HG03521 (cell line): ENCODE results near the gene ANTXR1.
"Not testable (repeated sequence)": the region's sequence is repeated elsewhere in the genome, so short reads cannot be mapped to it uniquely, and the experiment has no call there.

ENCODE experiments used
- ATAC-seq: cut with Tn5 transposase; IDR thresholded peaks from one replicate; pipeline ENCODE4 v1.9.1; 2021; ENCODE audit warnings: mild to moderate bottlenecking, moderate library complexity; ENCODE audit not compliant: unreplicated experiment

ANTXR1 gene

DNA sequence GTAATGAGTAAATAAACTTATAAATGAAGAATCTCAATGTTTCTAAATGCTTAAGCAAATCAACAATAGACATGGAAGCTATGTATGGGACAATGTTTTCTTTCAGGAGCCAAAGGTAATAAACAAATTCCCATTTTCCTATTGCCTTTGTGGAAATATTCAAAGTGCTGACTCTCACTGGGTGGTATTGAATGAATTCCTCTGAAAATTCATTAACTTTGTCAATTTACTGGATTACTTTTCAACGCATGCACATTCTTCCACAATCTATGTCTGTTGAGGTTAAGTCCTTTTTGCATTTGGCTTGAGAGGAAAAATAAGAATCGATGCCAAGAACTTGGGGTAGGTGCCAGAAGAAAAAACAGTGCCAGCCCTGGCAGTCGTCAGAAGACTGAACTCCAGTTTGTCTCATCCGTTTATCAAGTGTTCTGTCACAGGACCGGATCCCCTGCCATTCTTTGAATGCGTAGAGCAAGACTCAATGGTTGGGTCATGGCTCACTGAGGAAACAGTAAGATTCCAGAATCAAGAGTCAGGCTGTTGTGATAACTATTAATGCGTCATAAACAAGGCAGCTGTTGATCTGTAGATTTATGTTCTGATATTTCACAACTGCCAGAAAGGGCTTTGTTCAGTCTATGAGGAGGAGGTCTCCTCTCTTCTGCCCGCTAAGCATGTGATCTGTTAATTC, 240.8 kb downstream of the ANTXR1 start:
- ATAC-seq = no peak

DNA sequence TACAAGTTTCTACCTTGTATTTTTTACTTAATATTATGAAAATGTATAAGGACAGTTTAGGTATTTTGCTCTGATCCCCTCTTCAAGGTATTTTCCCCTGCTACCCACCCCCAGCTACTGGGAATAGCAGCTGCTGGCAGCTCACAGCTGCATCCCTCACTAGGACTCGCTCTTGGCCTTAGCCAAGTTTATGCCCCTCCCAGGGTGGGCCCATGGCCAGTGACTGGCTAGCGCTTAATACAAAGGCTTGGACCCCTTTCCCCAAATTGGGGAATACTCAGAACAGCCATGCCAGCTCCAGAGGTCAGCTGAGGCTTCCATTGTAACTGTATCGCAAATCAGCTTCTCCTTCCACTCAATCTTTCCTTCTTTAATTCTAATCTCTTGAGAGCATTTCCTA, 242.8 kb downstream of the ANTXR1 start:
- no peak for ATAC-seq

DNA sequence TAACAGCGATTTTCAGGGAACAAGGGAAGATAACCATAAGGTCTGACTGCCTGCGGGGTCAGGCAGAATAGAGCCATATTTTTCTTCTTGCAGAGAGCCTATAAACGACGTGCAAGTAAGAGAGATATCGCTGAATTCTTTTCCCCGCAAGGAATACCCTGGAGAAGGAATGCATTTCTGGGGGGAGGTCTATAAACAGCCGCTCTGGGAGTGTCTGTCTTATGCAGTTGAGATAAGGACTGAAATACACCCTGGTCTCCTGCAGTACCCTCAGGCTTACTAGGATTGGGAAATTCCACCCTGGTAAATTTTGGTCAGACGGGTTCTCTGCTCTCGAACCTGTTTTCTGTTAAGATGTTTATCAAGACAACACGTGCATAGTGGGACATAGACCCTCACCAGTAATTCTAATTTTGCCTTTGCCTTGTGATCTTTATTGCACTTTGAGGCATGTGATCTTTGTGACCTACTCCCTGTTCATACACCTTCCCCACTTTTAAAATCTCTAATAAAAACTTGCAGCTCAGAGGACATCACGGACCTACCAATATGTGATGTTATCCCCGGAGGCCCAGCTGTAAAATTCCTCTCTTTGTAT, 247.1 kb downstream of the ANTXR1 start:
- not testable (repeated sequence) for ATAC-seq

DNA sequence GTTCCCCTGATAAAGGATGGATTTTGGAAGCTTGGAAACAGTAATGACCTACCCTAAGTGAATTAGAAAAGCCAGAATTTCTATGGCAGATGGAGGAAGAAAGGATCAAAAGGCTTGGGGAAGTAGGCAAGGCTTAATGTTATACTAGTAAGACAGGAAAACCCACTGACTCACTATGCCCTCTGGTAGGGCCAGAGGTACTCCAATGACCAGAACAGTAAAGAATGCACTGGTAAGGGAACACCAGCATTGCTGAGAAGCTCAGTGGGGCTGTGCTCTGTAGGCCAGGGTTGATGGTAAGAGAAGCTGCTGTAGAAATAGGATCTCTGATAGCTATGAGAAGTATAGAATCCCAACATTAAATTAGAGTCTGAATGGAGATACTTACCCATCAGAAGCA, 247.7 kb downstream of the ANTXR1 start:
- no peak for ATAC-seq

DNA sequence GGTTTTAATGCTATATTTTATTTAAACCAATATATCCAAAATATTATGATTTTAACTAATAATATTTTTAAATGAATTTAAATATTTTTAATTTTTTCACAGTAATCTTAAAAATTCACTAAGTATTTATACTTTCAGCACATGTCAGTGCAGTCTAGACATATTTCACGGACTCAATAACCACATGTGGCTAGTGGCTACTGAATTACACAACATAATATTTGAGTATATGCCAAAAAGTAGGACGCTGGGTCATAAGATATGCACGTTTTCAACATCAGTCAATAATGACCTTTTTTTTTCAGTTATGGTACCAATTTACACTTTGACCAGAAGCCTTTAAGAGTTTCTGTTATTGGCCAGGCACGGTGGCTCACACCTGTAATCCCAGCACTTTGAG, 256.4 kb downstream of the ANTXR1 start:
- no peak for ATAC-seq

DNA sequence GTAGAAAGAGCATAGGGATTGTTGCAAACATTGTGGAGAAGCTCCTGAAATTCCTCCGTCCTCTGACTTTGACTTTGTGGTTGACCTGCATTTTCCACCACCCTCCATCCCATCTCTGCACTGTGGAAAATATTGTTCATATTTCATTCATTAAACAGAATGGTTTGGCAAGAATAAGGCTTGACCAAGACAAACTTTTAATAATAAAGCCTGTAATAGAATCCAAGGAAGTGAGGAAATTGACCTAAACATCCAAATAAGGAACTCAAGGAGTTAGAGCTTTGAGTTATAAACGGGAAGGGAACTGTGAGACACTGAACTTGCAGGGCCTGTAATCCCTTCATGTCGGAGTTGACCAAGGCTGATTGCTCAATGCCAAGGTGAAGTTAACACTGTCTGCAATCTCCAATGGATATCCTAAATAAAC, 258.9 kb downstream of the ANTXR1 start:
- ATAC-seq = no peak

DNA sequence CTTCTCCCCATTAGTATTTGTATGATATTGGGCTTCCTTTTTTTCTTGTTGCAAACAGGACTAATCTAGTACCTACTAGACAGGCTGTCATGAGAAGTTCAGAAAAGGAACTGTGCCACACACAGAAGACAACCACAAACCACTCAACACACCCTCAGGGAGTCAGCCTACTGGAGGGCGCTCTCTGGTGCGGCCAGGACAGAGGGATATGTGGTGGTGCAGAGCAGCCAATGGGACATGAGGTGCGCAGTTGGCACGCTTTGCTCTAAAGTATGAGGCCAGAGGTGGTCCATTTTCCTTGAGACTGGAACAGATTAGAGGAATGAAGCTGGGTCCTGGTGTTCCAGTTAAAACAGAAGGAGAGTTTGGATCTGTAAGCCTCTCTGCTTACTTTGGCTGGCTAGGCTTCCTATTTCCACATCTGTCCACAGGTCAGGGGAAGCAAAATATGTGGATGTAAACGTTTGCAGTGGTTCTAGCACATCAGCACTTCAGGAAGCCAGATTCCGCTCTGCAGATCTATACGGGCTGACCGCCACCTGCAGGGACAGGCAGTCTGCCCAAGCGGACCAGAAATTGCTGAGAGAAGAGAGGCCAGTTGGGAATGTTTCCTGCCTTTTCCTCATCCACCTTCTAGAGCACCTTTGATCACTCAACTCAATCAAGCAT, 260.0 kb downstream of the ANTXR1 start:
- no peak for ATAC-seq

DNA sequence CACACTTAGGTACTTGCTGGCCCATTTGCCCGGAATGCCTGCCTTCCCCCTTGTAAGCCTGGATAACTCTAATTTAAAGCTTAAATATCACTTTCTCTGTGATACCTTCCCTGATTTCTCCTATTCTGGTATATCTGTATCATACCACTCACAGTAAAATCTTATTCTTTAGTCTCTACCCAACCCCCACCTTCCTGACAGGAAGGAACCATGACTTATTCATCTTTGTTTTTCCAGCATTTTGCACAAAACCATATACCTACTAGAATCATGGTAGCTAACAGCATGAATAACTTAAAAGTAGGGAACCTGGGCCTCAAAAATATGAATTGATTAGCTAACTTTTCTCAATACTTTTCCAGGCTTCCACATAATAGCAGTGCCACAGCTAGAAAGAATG, 262.5 kb downstream of the ANTXR1 start:
- ATAC-seq = no peak

DNA sequence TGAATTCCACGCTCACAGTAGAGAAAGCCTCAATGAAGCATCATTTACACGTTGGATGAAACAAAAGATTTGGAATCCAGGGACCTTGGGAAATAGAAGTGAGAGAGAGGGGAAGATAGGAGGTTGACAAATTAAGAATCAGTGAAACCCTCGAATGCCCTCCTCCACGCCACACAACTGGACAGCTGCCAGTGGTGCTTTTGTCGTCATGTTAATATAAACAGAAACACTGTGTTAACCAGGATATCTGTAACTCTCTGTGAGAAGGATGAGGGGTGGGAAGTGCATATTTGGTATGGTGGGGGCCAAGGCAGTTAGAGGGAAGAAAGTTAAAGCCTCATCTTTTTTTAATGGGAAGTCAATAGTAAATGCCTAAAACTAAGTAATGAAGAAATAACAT, 265.4 kb downstream of the ANTXR1 start:
- ATAC-seq = no peak

DNA sequence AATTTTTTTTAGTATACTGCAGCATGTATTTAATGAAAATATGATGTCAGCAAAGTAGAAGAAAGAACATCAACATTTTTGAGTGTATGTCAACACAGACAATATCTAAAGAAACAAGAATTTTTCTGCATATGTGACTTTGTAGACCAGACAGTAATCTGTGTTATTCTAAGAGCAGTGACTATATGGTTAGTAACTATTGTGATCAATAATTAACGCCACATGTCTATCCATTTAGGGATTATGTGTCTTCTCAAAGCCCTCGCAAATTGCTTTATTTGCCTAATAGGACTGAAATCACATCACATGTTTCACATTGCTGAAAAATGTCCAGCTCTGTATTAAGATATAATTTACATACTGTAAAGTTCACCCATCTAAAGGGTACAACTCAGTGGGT, 266.2 kb downstream of the ANTXR1 start:
- no peak for ATAC-seq

DNA sequence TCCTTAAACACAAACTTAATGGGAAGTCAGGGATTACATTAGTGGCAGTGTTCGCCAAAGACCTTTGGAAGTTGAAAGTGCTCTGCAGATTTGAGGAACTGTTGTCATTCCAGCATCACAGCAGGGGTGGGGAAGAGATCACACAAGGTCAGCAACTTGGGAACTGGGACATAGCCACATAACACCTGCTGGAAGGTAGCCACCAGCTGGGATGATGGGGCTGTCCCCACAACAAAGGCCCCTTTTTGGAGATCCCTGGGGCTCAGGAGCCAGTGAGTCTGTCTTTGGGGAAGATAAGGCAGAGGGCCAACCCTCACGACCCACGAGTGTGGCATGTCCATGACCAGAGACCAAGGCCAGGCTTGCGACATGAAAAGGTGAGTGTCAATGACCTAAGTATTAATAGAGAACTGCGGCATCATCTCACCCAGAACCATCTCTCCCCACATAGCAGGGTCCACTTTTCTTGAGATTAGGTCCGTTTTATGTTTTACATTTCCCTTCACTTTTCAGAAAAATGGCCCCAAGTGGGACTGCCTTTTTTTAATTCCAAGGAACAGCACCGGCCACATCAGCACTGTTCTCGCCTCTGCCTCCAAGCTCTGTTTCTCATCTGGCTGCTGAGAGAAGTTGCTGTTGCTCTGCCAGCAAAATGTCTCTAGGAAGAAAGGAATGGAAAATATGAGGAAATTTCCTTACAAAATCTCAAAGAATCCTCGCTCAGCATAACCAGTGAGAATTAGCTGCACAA, 267.1 kb downstream of the ANTXR1 start:
- ATAC-seq = no peak

DNA sequence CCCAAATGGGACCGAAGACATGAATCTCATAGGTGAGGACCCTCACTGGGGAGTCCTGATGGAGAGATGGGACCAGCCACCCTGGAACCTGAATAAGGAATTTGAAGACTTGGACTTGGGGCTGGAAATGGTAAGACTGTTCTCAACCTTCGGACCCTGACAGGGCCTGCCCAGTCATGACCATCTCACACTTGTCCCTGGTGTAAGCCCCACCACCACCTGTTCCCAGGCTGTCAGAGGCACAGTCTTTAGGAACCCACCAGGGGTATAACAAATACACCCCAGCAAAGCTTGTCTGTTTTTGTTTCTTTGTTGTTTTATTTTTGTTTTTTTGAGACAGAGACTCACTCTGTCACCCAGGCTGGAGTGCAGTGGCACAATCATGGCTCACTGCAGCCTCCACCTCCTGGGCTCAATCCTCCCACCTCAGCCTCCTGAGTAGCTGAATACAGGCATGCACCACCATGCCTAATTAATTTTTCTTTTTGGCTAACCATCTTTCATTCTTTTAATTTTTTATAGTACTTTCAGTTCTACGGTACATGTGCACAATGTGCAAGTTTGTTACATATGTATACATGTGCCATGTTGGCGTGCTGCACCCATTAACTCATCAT, 267.9 kb downstream of the ANTXR1 start:
- no peak for ATAC-seq

DNA sequence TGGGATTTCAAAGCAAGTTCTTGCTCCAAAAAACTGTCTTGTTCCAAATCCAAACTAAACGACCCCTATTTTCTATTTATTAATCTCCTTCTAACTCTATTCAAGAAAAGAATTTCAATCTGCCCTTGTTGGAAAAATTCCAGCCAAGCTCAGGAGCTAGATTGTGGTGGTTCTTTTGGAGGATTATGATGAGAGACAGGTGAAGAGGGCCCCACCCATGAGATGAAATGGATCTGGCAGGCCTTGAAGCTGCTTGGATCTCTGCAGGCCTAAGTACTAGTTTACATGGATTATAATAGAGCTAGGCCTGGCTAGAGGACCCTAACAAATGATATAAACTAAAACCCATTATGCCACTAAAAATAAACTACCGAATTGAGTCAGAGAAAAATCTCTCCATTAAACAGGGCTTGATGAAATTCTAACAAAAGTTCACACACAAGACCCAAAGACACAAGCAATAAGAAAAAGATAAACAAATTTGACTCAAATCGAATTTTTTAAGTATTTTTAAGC, 272.5 kb downstream of the ANTXR1 start:
- ATAC-seq = no peak

DNA sequence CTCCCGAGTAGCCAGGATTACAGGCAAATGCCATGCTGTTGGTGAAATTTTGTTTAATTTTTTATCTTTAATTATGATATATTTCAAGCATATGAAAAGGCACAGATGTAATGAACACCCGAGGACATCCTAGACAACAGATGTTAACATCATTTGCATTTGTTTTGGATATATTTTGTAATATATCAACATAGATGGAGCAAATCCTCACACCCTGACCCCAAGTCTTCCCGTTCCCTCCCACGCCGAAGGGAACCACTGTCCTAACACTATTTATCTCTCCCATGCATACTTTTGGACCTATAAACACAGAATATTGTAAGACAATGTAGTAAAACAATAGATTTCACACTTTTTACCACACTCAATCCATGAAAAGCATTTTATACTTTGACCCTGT, 274.6 kb downstream of the ANTXR1 start:
- no peak for ATAC-seq

DNA sequence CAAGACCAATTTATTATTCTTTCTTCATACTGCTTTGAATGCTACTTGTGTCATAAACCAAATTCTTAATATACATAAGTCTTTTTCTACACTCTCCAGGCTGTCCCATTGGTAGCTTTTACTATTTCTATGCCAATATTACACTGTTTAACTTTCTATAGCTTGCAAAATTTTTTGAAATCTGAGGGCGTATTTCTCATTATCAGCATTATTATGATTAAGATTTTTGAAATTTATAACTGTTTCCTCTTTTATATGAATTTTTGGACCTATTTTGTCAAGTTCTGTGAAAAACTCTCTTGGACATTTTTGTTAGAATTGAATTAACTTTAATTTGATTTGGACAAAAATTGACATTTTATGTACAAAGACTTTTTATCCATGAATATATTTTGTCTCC, 275.4 kb downstream of the ANTXR1 start:
- ATAC-seq = no peak

DNA sequence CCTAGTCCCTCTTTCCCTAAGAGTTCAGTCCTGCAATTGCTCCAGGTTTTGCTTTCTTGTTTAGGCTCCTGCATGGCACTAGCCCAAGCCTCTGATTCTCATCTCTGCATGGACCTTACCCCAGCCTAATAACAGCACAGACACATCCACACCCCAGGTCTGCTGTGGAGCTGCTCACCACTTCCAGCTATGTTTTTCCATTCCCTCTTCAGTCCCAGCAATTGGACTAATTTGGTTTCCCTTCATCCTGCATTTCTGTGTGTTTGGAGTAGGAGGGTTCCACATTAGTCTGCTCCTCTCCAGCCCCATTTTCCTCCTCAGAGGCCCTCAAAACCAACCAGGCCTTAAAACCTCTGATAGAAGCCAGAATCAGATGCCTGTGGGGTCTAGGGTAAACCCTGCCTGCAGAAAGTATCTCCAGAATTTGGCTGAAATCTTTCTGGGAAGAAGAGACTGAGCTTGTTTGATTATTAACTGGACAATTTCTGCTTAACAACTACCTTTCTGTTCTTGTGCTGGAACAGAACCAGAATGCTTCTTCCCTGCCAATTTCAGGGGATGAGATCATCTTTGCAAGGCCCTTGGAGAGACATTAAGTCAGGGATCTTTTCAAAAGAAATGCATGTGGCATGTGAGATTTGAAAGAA, 278.1 kb downstream of the ANTXR1 start:
- no peak for ATAC-seq

DNA sequence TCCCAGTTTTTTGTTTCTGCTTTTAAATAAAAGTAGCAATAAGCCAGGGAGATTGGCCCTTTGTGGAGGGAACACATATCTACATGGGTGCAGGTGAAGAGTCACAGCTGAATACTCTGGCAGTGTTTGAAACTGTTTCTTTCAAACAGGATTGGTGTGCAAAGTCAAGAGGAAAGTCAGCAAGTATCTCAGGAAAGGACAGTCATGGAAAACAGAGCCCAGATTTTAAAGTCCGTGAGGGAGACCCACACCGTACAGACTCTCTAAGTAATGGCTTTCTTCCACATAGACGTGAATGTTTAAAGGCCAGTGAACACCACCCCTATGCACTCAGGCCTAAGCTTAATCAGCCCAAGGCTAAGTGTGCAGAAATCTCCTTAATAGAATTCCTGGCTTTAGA, 278.7 kb downstream of the ANTXR1 start:
- ATAC-seq = no peak

DNA sequence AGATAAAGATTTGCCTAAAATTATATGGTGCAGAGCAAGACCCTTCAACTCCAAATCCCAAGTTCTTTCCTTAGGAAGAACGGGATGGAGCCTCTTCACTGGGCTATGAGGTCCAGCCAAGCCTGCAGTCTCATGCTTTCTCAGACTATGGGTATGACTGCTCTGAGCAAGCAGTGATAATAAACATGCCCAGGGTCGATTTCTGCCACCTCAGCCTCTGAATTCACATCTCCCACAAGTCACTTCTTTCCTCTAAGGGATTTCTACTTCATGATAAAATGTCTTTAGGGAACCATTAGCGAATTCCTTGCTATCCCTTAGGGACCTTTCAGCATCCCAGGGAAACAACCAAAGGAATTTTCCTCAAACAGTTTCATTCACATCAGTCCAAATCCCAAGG, 279.3 kb downstream of the ANTXR1 start:
- ATAC-seq = no peak

DNA sequence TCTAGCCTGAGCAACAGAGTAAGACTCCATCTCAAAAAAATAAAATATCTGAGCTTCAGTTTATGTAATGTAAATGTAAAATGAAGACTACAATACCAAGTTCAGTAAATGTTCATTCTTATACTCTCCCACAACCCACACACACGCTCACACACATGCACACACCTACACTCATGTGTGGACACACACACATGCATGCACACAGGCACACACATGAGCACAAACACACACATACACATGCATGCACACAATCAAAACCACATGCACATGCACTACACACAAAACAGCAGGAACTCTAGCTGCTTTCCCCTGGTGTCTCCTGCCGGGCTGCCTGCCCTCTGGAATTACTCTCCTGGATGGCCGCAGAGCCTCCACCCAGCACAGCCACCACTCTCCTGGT, 283.4 kb downstream of the ANTXR1 start:
- no peak for ATAC-seq

DNA sequence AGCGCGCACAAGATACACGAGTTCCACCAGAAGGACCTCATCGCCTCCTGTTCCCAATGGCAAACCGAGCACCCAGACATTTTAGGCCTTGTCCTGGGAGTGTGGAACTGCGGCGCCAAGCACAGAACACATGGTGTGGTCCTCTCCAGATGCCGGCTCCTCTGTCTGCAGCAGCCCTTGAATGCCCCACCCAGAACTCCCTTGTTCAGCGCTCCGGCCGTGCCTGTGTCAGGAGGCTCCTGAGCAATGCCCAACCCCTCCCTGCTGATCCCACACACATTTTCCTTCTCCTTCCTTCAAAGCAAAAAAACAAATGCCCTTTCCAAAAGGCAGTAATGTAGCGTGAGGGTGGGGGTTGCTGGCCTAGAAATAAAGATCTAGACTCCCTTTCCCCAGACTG, 284.2 kb downstream of the ANTXR1 start:
- no peak for ATAC-seq

DNA sequence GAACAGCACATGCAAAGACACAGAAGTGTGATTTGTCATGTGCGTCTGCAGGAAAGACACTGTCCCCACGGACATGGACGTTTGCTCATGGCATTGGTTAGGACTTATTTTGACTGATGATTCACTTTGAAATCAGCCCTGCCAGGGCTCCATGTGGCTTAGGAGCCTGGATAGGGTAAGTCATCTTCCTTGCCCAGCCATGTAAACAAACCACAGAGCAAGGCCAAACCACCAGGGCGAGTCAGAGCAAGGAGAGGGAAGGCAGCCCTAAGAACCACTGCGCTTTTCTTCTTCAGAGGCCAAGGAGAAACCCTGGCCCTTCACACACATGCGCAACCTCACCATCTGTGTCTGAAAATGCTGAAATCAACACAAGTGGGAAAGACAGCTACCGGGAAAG, 285.3 kb downstream of the ANTXR1 start:
- no peak for ATAC-seq
